Prostate gland (tissue), 2 donors: ENCODE results near the gene RNF115. TPM values are rescaled to one million over a fixed set of nuclear protein-coding genes. Genes with fewer than 3 reads are reported as not detected.
"Not testable (repeated sequence)": the region's sequence is repeated elsewhere in the genome, so short reads cannot be mapped to it uniquely, and the experiment has no call there.

Source experiments
- DNase-seq: peaks from one replicate; pipeline ENCODE4 v3.0.0-alpha.2; 2019; ENCODE audit warnings: low spot score
- H3K27ac ChIP-seq, 2 donors: fragments of 200-600 bp; sonication (generic); 2 replicates each; pipeline ENCODE4 v1.5.1; 2017 to 2019
- H3K27me3 ChIP-seq: fragments of 200-600 bp; sonication (generic); replicated peaks from 2 replicates; pipeline ENCODE4 v1.5.1; 2019; ENCODE audit not compliant: insufficient read depth
- H3K36me3 ChIP-seq, 2 donors: fragments of 200-600 bp; sonication (generic); 1 replicate in 1 of 2; 2 replicates in 1 of 2; pipeline versions ENCODE4 v1.5.1 to v1.8.1; 2017 to 2019
- H3K4me1 ChIP-seq: fragments of 200-600 bp; sonication (generic); replicated peaks from 2 replicates; pipeline ENCODE4 v1.5.1; 2019
- H3K4me3 ChIP-seq, 2 donors: fragments of 200-600 bp; sonication (generic); 2 replicates each; pipeline ENCODE4 v1.5.1; 2017 to 2019
- H3K9me3 ChIP-seq: fragments of 200-600 bp; sonication (generic); 2 replicates; pipeline ENCODE4 v1.5.1; 2017
- POLR2A ChIP-seq: fragments of 450-650 bp; IDR thresholded peaks from one replicate; pipeline ENCODE4 v1.6.1; 2016; ENCODE audit warnings: antibody characterized with exemption, mild to moderate bottlenecking
- POLR2AphosphoS5 ChIP-seq: sonication (generic); formaldehyde crosslinking; IDR thresholded peaks from one replicate; pipeline ENCODE4 v1.6.1; 2017; ENCODE audit warnings: antibody characterized with exemption
- WGBS: methylation state at CpG from one replicate; pipeline ENCODE4 v1.1.5; 2018; 5-methylcytosine and 5-hydroxymethylcytosine counted together
- intact Hi-C: fragments of 100-400 bp; cut with DNase I; formaldehyde crosslinking; loops from one replicate; pipeline ENCODE4 v1.14.2; 2022
- total RNA-seq, 2 donors: library from RNA; depleted of rRNA; stranded (reverse); fragments of >200 nt; gene quantifications; one replicate each; pipeline ENCODE4 v1.1.0, GENCODE V29; 2016
- TF ChIP-seq, protein P1 (sequence below), 4 experiments: fragments of 200-600 bp in 2 of 4; fragments of 450-650 bp in 2 of 4; sonication (generic) in 2 of 4; IDR thresholded peaks; 1 replicate in 3 of 4; 2 replicates in 1 of 4; pipeline ENCODE4 v1.5.1; 2016 to 2019; ENCODE audit warnings: antibody characterized with exemption in 4 of 4, mild to moderate bottlenecking in 2 of 4, moderate library complexity in 2 of 4

RNF115 gene
- total RNA-seq, 2 donors from 2014 or later = 12.5 to 21.4 TPM

- H3K36me3 ChIP-seq = peaks cover 6 to 16% of the 10 kb centered on the region in 2 donors
- DNase-seq = peak; percentile 80
- H3K27me3 ChIP-seq = no peaks in the 10 kb centered on the region
- intact Hi-C loops = loop anchor here (5.0 kb wide), 1 partner anchor 172 kb away; no protein-coding TSS in a partner anchor
- WGBS = 3% methylated on average over 49 of the region's 50 CpGs
- TF ChIP-seq POLR2A (no peak), POLR2AphosphoS5 (peak; percentile 57)
- TF ChIP-seq, protein P1, sequence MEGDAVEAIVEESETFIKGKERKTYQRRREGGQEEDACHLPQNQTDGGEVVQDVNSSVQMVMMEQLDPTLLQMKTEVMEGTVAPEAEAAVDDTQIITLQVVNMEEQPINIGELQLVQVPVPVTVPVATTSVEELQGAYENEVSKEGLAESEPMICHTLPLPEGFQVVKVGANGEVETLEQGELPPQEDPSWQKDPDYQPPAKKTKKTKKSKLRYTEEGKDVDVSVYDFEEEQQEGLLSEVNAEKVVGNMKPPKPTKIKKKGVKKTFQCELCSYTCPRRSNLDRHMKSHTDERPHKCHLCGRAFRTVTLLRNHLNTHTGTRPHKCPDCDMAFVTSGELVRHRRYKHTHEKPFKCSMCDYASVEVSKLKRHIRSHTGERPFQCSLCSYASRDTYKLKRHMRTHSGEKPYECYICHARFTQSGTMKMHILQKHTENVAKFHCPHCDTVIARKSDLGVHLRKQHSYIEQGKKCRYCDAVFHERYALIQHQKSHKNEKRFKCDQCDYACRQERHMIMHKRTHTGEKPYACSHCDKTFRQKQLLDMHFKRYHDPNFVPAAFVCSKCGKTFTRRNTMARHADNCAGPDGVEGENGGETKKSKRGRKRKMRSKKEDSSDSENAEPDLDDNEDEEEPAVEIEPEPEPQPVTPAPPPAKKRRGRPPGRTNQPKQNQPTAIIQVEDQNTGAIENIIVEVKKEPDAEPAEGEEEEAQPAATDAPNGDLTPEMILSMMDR (IDR thresholded peaks at IDR 0.05) = peak; percentile 83 to 92 (median 86)
- peak within 1 kb of the TSS; percentile 55 to 75 for H3K27ac ChIP-seq
- no peaks in the 10 kb centered on the region for H3K9me3 ChIP-seq
- H3K4me3 ChIP-seq = peak within 1 kb of the TSS; percentile 24 to 44
- no peaks in the 10 kb centered on the region for H3K4me1 ChIP-seq
Observed at GRCh38 chr1:145845514-145846161, 21.7 kb upstream of the RNF115 start, which contains the start of gene NUDT17. TSS of gene NUDT17 (plus strand) at chr1:145845630. CDS start at chr1:145845641, 11 bp downstream.

- Histone ChIP-seq H3K4me1 (no peaks in the 10 kb centered on the region), H3K27me3 (no peaks in the 10 kb centered on the region), H3K36me3 (peaks cover 1 to 15% of the 10 kb centered on the region in 2 donors), H3K9me3 (no peaks in the 10 kb centered on the region), H3K27ac (peak overlapping the region; percentile 55 to 75), H3K4me3 (peak overlapping the region; percentile 24 to 44)
- TF ChIP-seq POLR2A (no peak), POLR2AphosphoS5 (no peak)
- TF ChIP-seq, protein P1 (IDR thresholded peaks at IDR 0.05) = no peak
- no peak for DNase-seq
- 6% methylated on average over 4 of the region's 4 CpGs for WGBS
- intact Hi-C loops = loop anchor here (5.0 kb wide), 1 partner anchor 172 kb away; no protein-coding TSS in a partner anchor
Observed at GRCh38 chr1:145845144-145845513, 21.2 kb upstream of the RNF115 start.

- intact Hi-C loops = no loop called here
- Histone ChIP-seq H3K4me1 (no peaks in the 10 kb centered on the region), H3K36me3 (peaks cover 0 to 16% of the 10 kb centered on the region in 2 donors), H3K27me3 (no peaks in the 10 kb centered on the region), H3K4me3 (no peak overlapping the region), H3K9me3 (no peaks in the 10 kb centered on the region), H3K27ac (no peak overlapping the region)
- DNase-seq = no peak
- no peak for TF ChIP-seq POLR2A
- TF ChIP-seq POLR2AphosphoS5 = no peak
- TF ChIP-seq, protein P1 (IDR thresholded peaks at IDR 0.05) = no peak
- WGBS = 89% methylated on average over 3 of the region's 3 CpGs
Observed at GRCh38 chr1:145843031-145843430, 19.1 kb upstream of the RNF115 start.

DNA sequence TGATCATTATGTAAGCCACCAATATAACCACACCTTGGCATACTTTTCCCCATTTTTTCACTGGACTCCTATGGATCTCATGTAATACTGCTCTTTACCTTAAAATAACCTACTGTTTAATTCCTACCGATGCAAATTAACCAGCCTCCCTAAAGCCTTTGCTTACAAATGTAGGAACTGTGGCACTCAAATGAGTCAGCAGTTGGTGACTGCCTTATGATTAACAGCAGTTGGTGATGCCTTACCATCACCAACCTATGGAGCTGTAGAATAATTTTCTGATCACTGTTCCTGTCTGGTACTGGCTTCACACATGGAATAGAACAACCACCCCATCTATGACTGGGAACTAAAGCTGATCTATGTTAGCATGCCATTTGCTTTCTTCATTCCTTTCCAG, 13.8 kb upstream of the RNF115 start:
- no peak overlapping the region for H3K27ac ChIP-seq
- intact Hi-C loops = no loop called here
- H3K4me1 ChIP-seq = no peaks in the 10 kb centered on the region
- no peak overlapping the region for H3K4me3 ChIP-seq
- H3K9me3 ChIP-seq = no peaks in the 10 kb centered on the region
- peaks cover 0 to 41% of the 10 kb centered on the region in 2 donors for H3K36me3 ChIP-seq
- TF ChIP-seq POLR2A (no peak), POLR2AphosphoS5 (no peak)
- TF ChIP-seq, protein P1 (IDR thresholded peaks at IDR 0.05) = no peak
- H3K27me3 ChIP-seq = no peaks in the 10 kb centered on the region
- DNase-seq = no peak
- 96% methylated on average over 1 of the region's 1 CpG for WGBS

GRCh38 chr1:145830810-145831209, 6.9 kb upstream of the RNF115 start:
- H3K4me3 ChIP-seq, H3K27ac ChIP-seq, H3K27me3 ChIP-seq, H3K4me1 ChIP-seq, DNase-seq, H3K9me3 ChIP-seq, intact Hi-C loops: not testable (repeated sequence)
- WGBS = 94% methylated on average over 2 of the region's 2 CpGs
- H3K36me3 ChIP-seq = peaks cover 8 to 15% of the 10 kb centered on the region in 2 donors
